GM21717 (cell line): ENCODE data around the gene ECE1.

ENCODE experiments used
- ATAC-seq: cut with Tn5 transposase; IDR thresholded peaks from one replicate; pipeline ENCODE4 v1.9.1; 2021; ENCODE audit warnings: mild to moderate bottlenecking, moderate library complexity; ENCODE audit not compliant: unreplicated experiment

Gene ECE1

GRCh38 chr1:21325731-21326387 is 35.6 kb upstream of the ECE1 start:
- ATAC-seq, result no peak

- ATAC-seq, result no peak
These were observed 35.0 kb upstream of the ECE1 start for GRCh38 chr1:21325231-21325718.

DNA sequence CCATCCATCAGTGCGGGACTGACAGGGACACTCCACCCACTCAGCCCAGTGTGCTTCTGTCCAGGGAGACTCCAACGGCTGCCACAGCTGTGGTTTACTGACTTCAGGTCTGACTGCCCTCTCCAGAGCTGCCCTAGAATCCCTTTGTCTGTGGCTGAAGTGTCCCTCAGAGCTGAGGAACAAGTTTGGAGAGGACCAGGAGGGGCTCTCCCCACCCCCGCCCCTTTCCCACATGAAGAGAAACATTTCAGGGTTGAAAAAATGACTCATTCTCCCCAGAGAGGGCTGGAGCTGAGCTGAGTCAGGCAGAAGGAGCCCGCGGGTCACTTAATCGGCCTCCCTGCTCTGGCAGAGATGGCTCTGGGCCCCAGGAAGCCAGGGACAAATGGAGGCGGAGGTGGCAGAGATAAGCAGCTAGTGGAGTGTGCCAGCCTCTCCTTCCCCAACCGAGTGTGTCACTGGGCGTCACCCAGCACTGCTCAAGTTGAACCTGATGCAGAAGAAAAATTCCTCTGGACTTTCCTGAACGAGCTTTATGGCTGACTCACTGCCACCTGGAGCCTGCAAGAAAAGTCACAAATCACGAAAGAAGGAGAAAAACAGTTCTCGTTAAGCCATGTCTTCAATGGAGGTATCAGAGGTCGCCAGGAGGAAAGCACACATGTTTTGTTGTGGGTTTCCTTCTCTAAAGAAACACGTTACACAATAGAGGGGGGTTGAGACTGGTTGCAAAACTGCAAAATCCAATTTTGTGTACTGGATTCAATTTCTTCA is 34.3 kb upstream of the ECE1 start:
- ATAC-seq, result peak; percentile 52

- no peak for ATAC-seq
These were observed 32.8 kb upstream of the ECE1 start for GRCh38 chr1:21323091-21323490.

- no peak for ATAC-seq
These were observed 32.4 kb upstream of the ECE1 start for GRCh38 chr1:21322681-21323016.

DNA sequence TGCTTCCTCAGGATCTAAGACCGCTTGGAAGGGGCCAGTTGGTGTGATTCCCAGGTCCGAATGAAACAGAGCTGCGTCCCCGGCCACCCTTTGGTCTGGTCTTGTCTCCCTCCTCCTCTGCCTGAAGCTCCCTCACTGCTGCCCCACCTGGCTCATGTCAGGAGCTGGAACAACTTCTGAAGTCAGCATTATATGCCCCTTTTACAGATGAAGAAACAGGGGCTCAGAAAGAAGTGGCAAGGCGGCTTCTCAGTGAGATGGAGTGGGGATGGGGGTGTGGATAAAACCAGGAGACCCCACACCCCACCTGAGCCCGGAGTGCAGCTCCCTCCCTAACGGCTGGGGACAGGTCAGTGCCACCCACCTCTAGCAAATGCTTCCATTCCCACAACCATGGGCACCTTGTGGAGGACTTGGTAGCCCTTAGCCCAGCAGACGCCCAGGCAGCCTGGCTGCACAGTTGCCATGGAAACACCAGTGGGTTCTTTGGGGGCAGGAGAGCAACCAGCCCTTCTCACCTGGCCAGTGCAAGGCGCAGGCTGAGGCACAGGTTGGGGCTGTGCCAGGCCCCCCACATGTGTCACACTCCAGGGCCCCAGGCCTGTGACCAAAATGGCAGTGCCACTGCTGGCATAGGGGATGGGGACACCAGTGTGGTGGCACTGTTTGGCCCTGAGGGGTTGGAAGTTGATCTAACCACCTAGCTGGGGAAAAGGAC is 31.9 kb upstream of the ECE1 start:
- ATAC-seq, result no peak

- ATAC-seq, result no peak
These were observed 30.3 kb upstream of the ECE1 start for GRCh38 chr1:21320410-21321108.

GRCh38 chr1:21319447-21320407 is 29.5 kb upstream of the ECE1 start:
- ATAC-seq, result no peak

- ATAC-seq, result no peak
These were observed 28.5 kb upstream of the ECE1 start for GRCh38 chr1:21318714-21319159.

- ATAC-seq, result no peak
These were observed 27.9 kb upstream of the ECE1 start for GRCh38 chr1:21318057-21318713.

GRCh38 chr1:21317690-21318043 is 27.4 kb upstream of the ECE1 start:
- ATAC-seq, result no peak

GRCh38 chr1:21317035-21317689 is 26.9 kb upstream of the ECE1 start:
- no peak for ATAC-seq

DNA sequence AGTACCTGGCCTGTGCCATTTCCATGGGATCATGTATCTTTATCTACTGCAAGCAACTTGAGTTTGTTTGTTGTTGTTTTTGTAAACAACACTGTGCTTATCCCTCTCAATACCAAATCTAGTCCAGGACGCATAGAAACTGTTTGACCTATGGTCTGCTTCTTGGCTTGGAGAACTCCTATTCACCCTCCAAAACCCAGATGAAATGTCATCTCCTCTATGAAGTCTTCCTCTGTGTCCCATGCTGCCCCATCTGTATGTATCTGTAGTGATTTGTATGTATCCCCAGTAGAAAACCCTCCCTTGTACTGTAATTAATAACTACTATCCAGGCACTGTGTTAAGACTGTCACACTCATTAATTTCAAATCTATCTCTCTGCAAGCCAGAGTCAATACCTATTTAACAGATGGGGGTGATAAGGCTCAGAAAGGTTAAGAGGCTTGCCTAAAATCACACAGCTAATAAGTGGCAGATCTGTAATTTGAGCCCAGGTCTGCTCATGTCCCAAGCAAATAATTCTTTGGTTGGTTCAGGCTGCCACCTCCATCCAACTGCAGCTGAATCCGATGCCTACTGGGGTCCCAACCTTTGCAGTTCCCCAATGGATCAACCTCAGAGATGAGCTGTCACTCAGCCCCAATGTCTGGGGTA is 24.6 kb upstream of the ECE1 start:
- no peak for ATAC-seq

- ATAC-seq, result no peak
These were observed 23.8 kb upstream of the ECE1 start for GRCh38 chr1:21313886-21314721.

- ATAC-seq, result no peak
These were observed 23.1 kb upstream of the ECE1 start for GRCh38 chr1:21313203-21313885.

- no peak for ATAC-seq
These were observed 22.2 kb upstream of the ECE1 start for GRCh38 chr1:21312407-21312992.

- ATAC-seq, result no peak
These were observed 20.8 kb upstream of the ECE1 start for GRCh38 chr1:21311016-21311415.
